Astrocyte (in vitro differentiated cells and primary cell): ENCODE results near the gene MRPL4.

Experiments
- CTCF ChIP-seq: IDR thresholded peaks from 2 replicates; pipeline ENCODE4 v1.5.1; 2011; ENCODE audit warnings: low read depth, mild to moderate bottlenecking, inconsistent platforms, low read length, moderate library complexity; ENCODE audit not compliant: insufficient read depth
- EZH2 ChIP-seq: IDR thresholded peaks from 2 replicates; pipeline ENCODE4 v1.6.1; 2012; ENCODE audit warnings: mild to moderate bottlenecking, low read length, inconsistent platforms; ENCODE audit not compliant: insufficient read depth

GRCh38 chr19:10224337-10224736 lies 27.7 kb upstream of the MRPL4 start:
- no peak for TF ChIP-seq CTCF
- TF ChIP-seq EZH2, result no peak
